ENCODE data around the gene GM2A.
A peak's percentile ranks its signal among the peaks of the same experiment; 100 is the strongest.
"Not testable (repeated sequence)": the region's sequence is repeated elsewhere in the genome, so short reads cannot be mapped to it uniquely, and the experiment has no call there.

Gene GM2A

GRCh38 chr5:151248651-151249050 lies 4.3 kb upstream of the GM2A start:
- DNase-seq (ENCODE audit: low read depth, low spot score), result no peak
- no peak overlapping the region for H3K4me3 ChIP-seq (ENCODE audit: low read length)

- no peak overlapping the region for H3K4me3 ChIP-seq (ENCODE audit: low read length)
- no peak for DNase-seq (ENCODE audit: low read depth, low spot score)
Observed at GRCh38 chr5:151249281-151249680, 3.7 kb upstream of the GM2A start.

- no peak overlapping the region for H3K4me3 ChIP-seq (ENCODE audit: low read length)
- DNase-seq (ENCODE audit: low read depth, low spot score), result no peak
Observed at GRCh38 chr5:151250346-151251000, 2.5 kb upstream of the GM2A start.

GRCh38 chr5:151251001-151251551 lies 1.9 kb upstream of the GM2A start:
- peak; percentile 29 for DNase-seq (ENCODE audit: low read depth, low spot score)
- no peak overlapping the region for H3K4me3 ChIP-seq (ENCODE audit: low read length)

GRCh38 chr5:151251621-151252020 lies 1.4 kb upstream of the GM2A start:
- no peak for DNase-seq (ENCODE audit: low read depth, low spot score)
- no peak overlapping the region for H3K4me3 ChIP-seq (ENCODE audit: low read length)

GRCh38 chr5:151253605-151253950 lies 593 bp downstream of the GM2A start:
- peak overlapping the region; percentile 73 for H3K4me3 ChIP-seq (ENCODE audit: low read length)
- no peak for DNase-seq (ENCODE audit: low read depth, low spot score)

- DNase-seq (ENCODE audit: low read depth, low spot score), result no peak
- H3K4me3 ChIP-seq (ENCODE audit: low read length), result no peak overlapping the region
Observed at GRCh38 chr5:151254556-151254955, 1.6 kb downstream of the GM2A start.

GRCh38 chr5:151254990-151255389 lies 2.0 kb downstream of the GM2A start:
- not testable (repeated sequence) for H3K4me3 ChIP-seq (ENCODE audit: low read length); DNase-seq (ENCODE audit: low read depth, low spot score)

- no peak for DNase-seq (ENCODE audit: low read depth, low spot score)
- no peak overlapping the region for H3K4me3 ChIP-seq (ENCODE audit: low read length)
Observed at GRCh38 chr5:151255621-151256286, 2.8 kb downstream of the GM2A start.

GRCh38 chr5:151257731-151258181 lies 4.8 kb downstream of the GM2A start:
- H3K4me3 ChIP-seq (ENCODE audit: low read length), result no peak overlapping the region
- DNase-seq (ENCODE audit: low read depth, low spot score), result no peak

GRCh38 chr5:151258201-151258611 lies 5.2 kb downstream of the GM2A start:
- H3K4me3 ChIP-seq (ENCODE audit: low read length), result no peak overlapping the region
- no peak for DNase-seq (ENCODE audit: low read depth, low spot score)

GRCh38 chr5:151258816-151259215 lies 5.8 kb downstream of the GM2A start:
- no peak overlapping the region for H3K4me3 ChIP-seq (ENCODE audit: low read length)
- DNase-seq (ENCODE audit: low read depth, low spot score), result no peak

GRCh38 chr5:151259931-151260330 lies 6.9 kb downstream of the GM2A start:
- H3K4me3 ChIP-seq (ENCODE audit: low read length), result no peak overlapping the region
- no peak for DNase-seq (ENCODE audit: low read depth, low spot score)

GRCh38 chr5:151262532-151262931 lies 9.5 kb downstream of the GM2A start:
- DNase-seq (ENCODE audit: low read depth, low spot score), result no peak

GRCh38 chr5:151264113-151264512 lies 11.1 kb downstream of the GM2A start:
- no peak overlapping the region for H3K4me3 ChIP-seq (ENCODE audit: low read length)
- no peak for DNase-seq (ENCODE audit: low read depth, low spot score)

More at GRCh38 chr5:151262532-151262931, 9.5 kb downstream of the GM2A start:
- H3K4me3 ChIP-seq (ENCODE audit: low read length), result no peak overlapping the region

- no peak overlapping the region for H3K4me3 ChIP-seq (ENCODE audit: low read length)
- DNase-seq (ENCODE audit: low read depth, low spot score), result no peak
Observed at GRCh38 chr5:151267491-151268260, 14.7 kb downstream of the GM2A start.

- H3K4me3 ChIP-seq (ENCODE audit: low read length), result no peak overlapping the region
- no peak for DNase-seq (ENCODE audit: low read depth, low spot score)
Observed at GRCh38 chr5:151270599-151270998, 17.6 kb downstream of the GM2A start.

- DNase-seq (ENCODE audit: low read depth, low spot score), result no peak
- H3K4me3 ChIP-seq (ENCODE audit: low read length), result no peak overlapping the region
Observed at GRCh38 chr5:151271336-151271735, 18.4 kb downstream of the GM2A start.

GRCh38 chr5:151274666-151275065 lies 21.7 kb downstream of the GM2A start:
- DNase-seq (ENCODE audit: low read depth, low spot score), result no peak
- no peak overlapping the region for H3K4me3 ChIP-seq (ENCODE audit: low read length)

- DNase-seq (ENCODE audit: low read depth, low spot score), result no peak
- H3K4me3 ChIP-seq (ENCODE audit: low read length), result no peak overlapping the region
Observed at GRCh38 chr5:151275803-151276202, 22.8 kb downstream of the GM2A start.

Measured in Jurkat, Clone E6-1 (cell line).